KMS-11 (cell line): Measurements from ENCODE around the gene PTPRT.

ENCODE experiments used
- H2AFZ ChIP-seq: fragments of 200-600 bp; sonication (generic); 2 replicates; pipeline ENCODE4 v1.6.1; 2016; ENCODE audit warnings: antibody characterized with exemption, mixed run types, low read depth
- H3K27ac ChIP-seq: fragments of 200-600 bp; sonication (generic); 2 replicates; pipeline ENCODE4 v1.6.1; 2016; ENCODE audit warnings: mild to moderate bottlenecking, mixed run types
- H3K27me3 ChIP-seq: fragments of 200-600 bp; sonication (generic); 2 replicates; pipeline ENCODE4 v1.6.1; 2017; ENCODE audit warnings: mild to moderate bottlenecking, low read depth, mixed run types, moderate library complexity; ENCODE audit not compliant: insufficient read depth
- H3K36me3 ChIP-seq: fragments of 200-600 bp; sonication (generic); 2 replicates; pipeline ENCODE4 v1.6.1; 2017; ENCODE audit warnings: mild to moderate bottlenecking, mixed run types; ENCODE audit not compliant: insufficient read depth
- H3K4me1 ChIP-seq: fragments of 200-600 bp; sonication (generic); 2 replicates; pipeline ENCODE4 v1.6.1; 2016; ENCODE audit warnings: mild to moderate bottlenecking, low read depth, mixed run types; ENCODE audit not compliant: poor library complexity, severe bottlenecking
- H3K4me2 ChIP-seq: fragments of 200-600 bp; sonication (generic); 2 replicates; pipeline ENCODE4 v1.7.0; 2016; ENCODE audit warnings: mild to moderate bottlenecking, mixed run types
- H3K4me3 ChIP-seq: fragments of 200-600 bp; sonication (generic); IDR thresholded peaks from 2 replicates; pipeline ENCODE4 v1.6.1; 2017; ENCODE audit warnings: low read depth, low read length, mixed read lengths; ENCODE audit not compliant: insufficient read depth
- H3K79me2 ChIP-seq: fragments of 200-600 bp; sonication (generic); 2 replicates; pipeline ENCODE4 v1.6.1; 2016; ENCODE audit warnings: low read depth, mixed run types; ENCODE audit not compliant: insufficient read depth
- H3K9ac ChIP-seq: fragments of 200-600 bp; sonication (generic); 2 replicates; pipeline ENCODE4 v1.6.1; 2016; ENCODE audit warnings: mild to moderate bottlenecking, mixed run types
- H4K20me1 ChIP-seq: fragments of 200-600 bp; sonication (generic); 2 replicates; pipeline ENCODE4 v1.6.1; 2016; ENCODE audit warnings: mild to moderate bottlenecking, mixed run types; ENCODE audit not compliant: insufficient read depth
- CTCF ChIP-seq: fragments of 200-600 bp; sonication (generic); conservative IDR thresholded peaks from 2 replicates; pipeline ENCODE4 v1.6.1; 2017; ENCODE audit warnings: low read depth, mild to moderate bottlenecking, antibody characterized with exemption, low read length, moderate library complexity, mixed read lengths

The PTPRT gene

GRCh38 chr20:42987376-42988114 lies 202.2 kb downstream of the PTPRT start:
- no peak for TF ChIP-seq CTCF
- no peak overlapping the region for H2AFZ ChIP-seq
- H3K4me1 ChIP-seq: no peaks in the 10 kb centered on the region

GRCh38 chr20:42986143-42986773 lies 203.4 kb downstream of the PTPRT start:
- Histone ChIP-seq H2AFZ (no peak overlapping the region), H4K20me1 (no peaks in the 10 kb centered on the region), H3K9ac (no peak overlapping the region), H3K27me3 (no peaks in the 10 kb centered on the region), H3K79me2 (no peaks in the 10 kb centered on the region), H3K27ac (no peak overlapping the region), H3K36me3 (no peaks in the 10 kb centered on the region), H3K4me2 (no peak overlapping the region), H3K4me1 (no peaks in the 10 kb centered on the region), H3K4me3 (no peak overlapping the region)
- no peak for TF ChIP-seq CTCF

More at GRCh38 chr20:42987376-42988114, 202.2 kb downstream of the PTPRT start:
- H4K20me1 ChIP-seq: no peaks in the 10 kb centered on the region
- H3K79me2 ChIP-seq: no peaks in the 10 kb centered on the region
- H3K27ac ChIP-seq: no peak overlapping the region
- H3K4me2 ChIP-seq: no peak overlapping the region
- H3K36me3 ChIP-seq: no peaks in the 10 kb centered on the region
- H3K27me3 ChIP-seq: no peaks in the 10 kb centered on the region
- no peak overlapping the region for H3K9ac ChIP-seq
- no peak overlapping the region for H3K4me3 ChIP-seq

GRCh38 chr20:42985628-42986027 lies 204.1 kb downstream of the PTPRT start:
- no peaks in the 10 kb centered on the region for H4K20me1 ChIP-seq
- H3K27ac ChIP-seq: no peak overlapping the region
- no peak for TF ChIP-seq CTCF
- H3K4me1 ChIP-seq: no peaks in the 10 kb centered on the region
- H3K79me2 ChIP-seq: no peaks in the 10 kb centered on the region
- no peaks in the 10 kb centered on the region for H3K36me3 ChIP-seq
- H3K4me2 ChIP-seq: no peak overlapping the region
- H3K4me3 ChIP-seq: no peak overlapping the region
- H3K9ac ChIP-seq: no peak overlapping the region
- no peaks in the 10 kb centered on the region for H3K27me3 ChIP-seq
- H2AFZ ChIP-seq: no peak overlapping the region

- Histone ChIP-seq H3K36me3 (no peaks in the 10 kb centered on the region), H3K4me2 (no peak overlapping the region), H3K27ac (no peak overlapping the region), H2AFZ (no peak overlapping the region), H3K79me2 (no peaks in the 10 kb centered on the region), H3K4me3 (no peak overlapping the region), H3K27me3 (no peaks in the 10 kb centered on the region), H4K20me1 (no peaks in the 10 kb centered on the region), H3K9ac (no peak overlapping the region), H3K4me1 (peaks cover 5% of the 10 kb centered on the region)
- TF ChIP-seq CTCF: no peak
Observed at GRCh38 chr20:42982218-42982617, 207.5 kb downstream of the PTPRT start.
